Neural cell (in vitro differentiated cells): Measurements from ENCODE around the gene AMPH.
"Not testable (repeated sequence)": the region's sequence is repeated elsewhere in the genome, so short reads cannot be mapped to it uniquely, and the experiment has no call there.

ENCODE experiments used
- EP300 ChIP-seq: fragments of 450-650 bp; conservative IDR thresholded peaks from 2 replicates; pipeline ENCODE4 v1.6.1; 2014; ENCODE audit warnings: antibody characterized with exemption, mild to moderate bottlenecking, moderate library complexity; ENCODE audit not compliant: poor library complexity, severe bottlenecking
- EZH2 ChIP-seq: fragments of 200-600, 300-800 bp; shearing (Covaris generic), sonication (generic); IDR thresholded peaks from 2 replicates; pipeline ENCODE4 v1.6.1; 2014; ENCODE audit warnings: antibody characterized with exemption, low read length, borderline replicate concordance, mild to moderate bottlenecking; ENCODE audit not compliant: insufficient read depth, poor library complexity, severe bottlenecking
- POLR2AphosphoS5 ChIP-seq: IDR thresholded peaks from 2 replicates; pipeline ENCODE4 v1.6.1; 2012
- RAD21 ChIP-seq: fragments of 450-650 bp; conservative IDR thresholded peaks from 2 replicates; pipeline ENCODE4 v1.6.1; 2014; ENCODE audit warnings: antibody characterized with exemption, mild to moderate bottlenecking, moderate library complexity
- SMC3 ChIP-seq: fragments of 450-650 bp; conservative IDR thresholded peaks from 2 replicates; pipeline ENCODE4 v1.6.1; 2014; ENCODE audit warnings: antibody characterized with exemption, mild to moderate bottlenecking, moderate library complexity; ENCODE audit not compliant: poor library complexity
- TF ChIP-seq, protein P1 (sequence below): fragments of 450-650 bp; IDR thresholded peaks from 2 replicates; pipeline ENCODE4 v1.5.1; 2014; ENCODE audit warnings: antibody characterized with exemption, mild to moderate bottlenecking, moderate library complexity; ENCODE audit not compliant: poor library complexity, severe bottlenecking
- TF ChIP-seq, protein P2 (sequence below): IDR thresholded peaks from 2 replicates; pipeline ENCODE4 v1.6.1; 2012; ENCODE audit warnings: borderline replicate concordance

DNA sequence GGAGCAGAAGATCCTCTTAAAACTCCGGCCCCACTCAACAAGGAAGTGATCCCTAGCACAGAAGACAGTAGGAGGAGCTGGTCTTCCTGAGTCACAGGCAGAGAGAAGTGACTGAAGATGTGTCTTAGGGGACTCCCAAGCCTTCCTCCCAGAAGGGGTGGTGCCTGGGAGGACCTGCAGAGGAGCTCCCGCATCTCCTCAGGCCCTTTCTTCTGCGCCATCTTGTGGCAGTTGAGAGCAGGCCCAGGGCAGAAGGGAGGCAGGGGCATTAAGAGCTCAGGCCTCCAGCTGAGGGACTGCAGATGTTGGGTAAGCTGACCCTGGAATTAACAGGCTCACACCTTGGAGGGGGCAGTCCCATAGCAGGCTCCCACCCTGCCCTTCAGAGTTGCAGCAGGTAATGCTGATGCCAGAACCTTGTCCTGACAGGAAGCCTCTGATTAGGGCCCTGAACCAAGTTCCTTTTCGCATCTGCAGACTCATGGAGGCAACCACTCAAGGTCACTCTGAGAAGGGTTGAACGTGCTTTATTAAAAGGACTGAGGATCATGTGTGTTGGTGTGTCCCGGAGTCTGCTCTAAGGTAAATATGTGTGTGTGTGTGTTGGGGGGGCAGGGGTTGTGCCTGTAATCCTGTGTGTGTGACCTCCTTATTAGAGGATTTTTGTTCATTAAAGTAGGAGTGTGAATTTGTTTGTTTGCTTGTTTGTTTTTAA lies 281.1 kb downstream of the AMPH start:
- TF ChIP-seq, protein P1, sequence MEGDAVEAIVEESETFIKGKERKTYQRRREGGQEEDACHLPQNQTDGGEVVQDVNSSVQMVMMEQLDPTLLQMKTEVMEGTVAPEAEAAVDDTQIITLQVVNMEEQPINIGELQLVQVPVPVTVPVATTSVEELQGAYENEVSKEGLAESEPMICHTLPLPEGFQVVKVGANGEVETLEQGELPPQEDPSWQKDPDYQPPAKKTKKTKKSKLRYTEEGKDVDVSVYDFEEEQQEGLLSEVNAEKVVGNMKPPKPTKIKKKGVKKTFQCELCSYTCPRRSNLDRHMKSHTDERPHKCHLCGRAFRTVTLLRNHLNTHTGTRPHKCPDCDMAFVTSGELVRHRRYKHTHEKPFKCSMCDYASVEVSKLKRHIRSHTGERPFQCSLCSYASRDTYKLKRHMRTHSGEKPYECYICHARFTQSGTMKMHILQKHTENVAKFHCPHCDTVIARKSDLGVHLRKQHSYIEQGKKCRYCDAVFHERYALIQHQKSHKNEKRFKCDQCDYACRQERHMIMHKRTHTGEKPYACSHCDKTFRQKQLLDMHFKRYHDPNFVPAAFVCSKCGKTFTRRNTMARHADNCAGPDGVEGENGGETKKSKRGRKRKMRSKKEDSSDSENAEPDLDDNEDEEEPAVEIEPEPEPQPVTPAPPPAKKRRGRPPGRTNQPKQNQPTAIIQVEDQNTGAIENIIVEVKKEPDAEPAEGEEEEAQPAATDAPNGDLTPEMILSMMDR = not testable (repeated sequence)
- TF ChIP-seq, protein P2, sequence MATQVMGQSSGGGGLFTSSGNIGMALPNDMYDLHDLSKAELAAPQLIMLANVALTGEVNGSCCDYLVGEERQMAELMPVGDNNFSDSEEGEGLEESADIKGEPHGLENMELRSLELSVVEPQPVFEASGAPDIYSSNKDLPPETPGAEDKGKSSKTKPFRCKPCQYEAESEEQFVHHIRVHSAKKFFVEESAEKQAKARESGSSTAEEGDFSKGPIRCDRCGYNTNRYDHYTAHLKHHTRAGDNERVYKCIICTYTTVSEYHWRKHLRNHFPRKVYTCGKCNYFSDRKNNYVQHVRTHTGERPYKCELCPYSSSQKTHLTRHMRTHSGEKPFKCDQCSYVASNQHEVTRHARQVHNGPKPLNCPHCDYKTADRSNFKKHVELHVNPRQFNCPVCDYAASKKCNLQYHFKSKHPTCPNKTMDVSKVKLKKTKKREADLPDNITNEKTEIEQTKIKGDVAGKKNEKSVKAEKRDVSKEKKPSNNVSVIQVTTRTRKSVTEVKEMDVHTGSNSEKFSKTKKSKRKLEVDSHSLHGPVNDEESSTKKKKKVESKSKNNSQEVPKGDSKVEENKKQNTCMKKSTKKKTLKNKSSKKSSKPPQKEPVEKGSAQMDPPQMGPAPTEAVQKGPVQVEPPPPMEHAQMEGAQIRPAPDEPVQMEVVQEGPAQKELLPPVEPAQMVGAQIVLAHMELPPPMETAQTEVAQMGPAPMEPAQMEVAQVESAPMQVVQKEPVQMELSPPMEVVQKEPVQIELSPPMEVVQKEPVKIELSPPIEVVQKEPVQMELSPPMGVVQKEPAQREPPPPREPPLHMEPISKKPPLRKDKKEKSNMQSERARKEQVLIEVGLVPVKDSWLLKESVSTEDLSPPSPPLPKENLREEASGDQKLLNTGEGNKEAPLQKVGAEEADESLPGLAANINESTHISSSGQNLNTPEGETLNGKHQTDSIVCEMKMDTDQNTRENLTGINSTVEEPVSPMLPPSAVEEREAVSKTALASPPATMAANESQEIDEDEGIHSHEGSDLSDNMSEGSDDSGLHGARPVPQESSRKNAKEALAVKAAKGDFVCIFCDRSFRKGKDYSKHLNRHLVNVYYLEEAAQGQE = not testable (repeated sequence)
- not testable (repeated sequence) for TF ChIP-seq RAD21, EZH2, SMC3, POLR2AphosphoS5, EP300
